Measurements from ENCODE around the gene RABGAP1. TPM values are rescaled to one million over a fixed set of nuclear protein-coding genes. Genes with fewer than 3 reads are reported as not detected.

Gene RABGAP1
- total and polyA plus RNA-seq, 5 donors from 2014 or later = 19.2 to 50.7 (median 27.7) TPM

DNA sequence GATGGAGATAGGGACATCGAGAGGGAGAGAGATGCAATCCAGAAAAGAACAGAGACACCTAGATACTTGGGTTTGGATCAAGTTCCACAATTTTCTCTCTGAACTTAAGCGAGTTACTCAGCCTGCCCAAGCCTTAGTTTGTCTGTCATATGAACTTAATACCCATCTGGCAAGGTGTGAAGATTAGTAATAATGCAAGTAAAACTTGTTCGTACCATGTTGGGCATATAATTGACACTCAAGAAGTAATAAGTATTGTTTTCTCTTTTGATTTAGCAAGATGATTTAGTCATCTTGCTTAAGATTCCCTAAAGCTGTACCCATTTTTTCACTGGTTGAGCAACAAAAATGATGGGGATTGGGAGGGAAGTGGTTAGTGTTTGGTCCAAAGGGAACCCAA, 7.5 kb downstream of the RABGAP1 start:
- Histone ChIP-seq H3K27me3 (ENCODE audit: control insufficient read depth, insufficient read depth, low read length) (no peaks in the 10 kb centered on the region), H3K4me3 (ENCODE audit: low read depth, low read length) (peak overlapping the region; percentile 52), H3K9me3 (ENCODE audit: control insufficient read depth in 2 of 2, low read length in 2 of 2) (no peaks in the 10 kb centered on the region), H3K4me1 (ENCODE audit: control insufficient read depth, insufficient read depth, low read length, poor library complexity, severe bottlenecking) (peaks cover 6% of the 10 kb centered on the region), H3K27ac (ENCODE audit: insufficient read depth, low read length, poor library complexity, severe bottlenecking) (peak overlapping the region; percentile 62), H3K36me3 (ENCODE audit: control insufficient read depth, insufficient read depth, low read length) (no peaks in the 10 kb centered on the region)
- no peak for ATAC-seq (ENCODE audit: low read depth in 2 of 2)
- Mint-ChIP-seq H3K27ac (peak overlapping the region in 2 of 3 donors; percentile 57 to 67), H3K36me3 (peaks cover 16% of the 10 kb centered on the region), H3K4me1 (peaks cover 40 to 60% (median 50%) of the 10 kb centered on the region in 4 donors), H3K27me3 (no peaks in the 10 kb centered on the region), H3K9me3 (no peaks in the 10 kb centered on the region), H3K4me3 (peak overlapping the region; percentile 9 to 57 (median 14))
- peak in 1 of 3 donors; percentile 41 for DNase-seq

GRCh38 chr9:122949696-122950095, 8.9 kb downstream of the RABGAP1 start:
- Mint-ChIP-seq H3K27me3 (no peaks in the 10 kb centered on the region), H3K36me3 (peaks cover 16% of the 10 kb centered on the region), H3K4me1 (peaks cover 46 to 58% (median 51%) of the 10 kb centered on the region in 4 donors), H3K9me3 (no peaks in the 10 kb centered on the region), H3K4me3 (no peak overlapping the region), H3K27ac (no peak overlapping the region)
- H3K27ac ChIP-seq (ENCODE audit: insufficient read depth, low read length, poor library complexity, severe bottlenecking) = no peak overlapping the region
- no peak overlapping the region for H3K4me3 ChIP-seq (ENCODE audit: low read depth, low read length)
- H3K4me1 ChIP-seq (ENCODE audit: control insufficient read depth, insufficient read depth, low read length, poor library complexity, severe bottlenecking) = peaks cover 6% of the 10 kb centered on the region
- no peaks in the 10 kb centered on the region for H3K27me3 ChIP-seq (ENCODE audit: control insufficient read depth, insufficient read depth, low read length)
- no peaks in the 10 kb centered on the region for H3K36me3 ChIP-seq (ENCODE audit: control insufficient read depth, insufficient read depth, low read length)
- no peak for ATAC-seq (ENCODE audit: low read depth in 2 of 2)
- no peaks in the 10 kb centered on the region for H3K9me3 ChIP-seq (ENCODE audit: control insufficient read depth in 2 of 2, low read length in 2 of 2)
- no peak for DNase-seq

- H3K4me1 Mint-ChIP-seq = peaks cover 50 to 56% (median 52%) of the 10 kb centered on the region in 4 donors
- Histone ChIP-seq H3K9me3 (ENCODE audit: control insufficient read depth in 2 of 2, low read length in 2 of 2) (no peaks in the 10 kb centered on the region), H3K27ac (ENCODE audit: insufficient read depth, low read length, poor library complexity, severe bottlenecking) (no peak overlapping the region), H3K4me1 (ENCODE audit: control insufficient read depth, insufficient read depth, low read length, poor library complexity, severe bottlenecking) (peaks cover 6% of the 10 kb centered on the region), H3K36me3 (ENCODE audit: control insufficient read depth, insufficient read depth, low read length) (no peaks in the 10 kb centered on the region), H3K27me3 (ENCODE audit: control insufficient read depth, insufficient read depth, low read length) (no peaks in the 10 kb centered on the region), H3K4me3 (ENCODE audit: low read depth, low read length) (no peak overlapping the region)
- H3K27ac Mint-ChIP-seq = no peak overlapping the region
- DNase-seq (no peak), ATAC-seq (ENCODE audit: low read depth in 2 of 2) (no peak)
- H3K4me3 Mint-ChIP-seq = no peak overlapping the region
- H3K36me3 Mint-ChIP-seq = peaks cover 16% of the 10 kb centered on the region
- no peaks in the 10 kb centered on the region for H3K27me3 Mint-ChIP-seq
- H3K9me3 Mint-ChIP-seq = no peaks in the 10 kb centered on the region
Measured at GRCh38 chr9:122950263-122950662, 9.4 kb downstream of the RABGAP1 start.

GRCh38 chr9:122951056-122951455, 10.2 kb downstream of the RABGAP1 start:
- Histone ChIP-seq H3K27ac (ENCODE audit: insufficient read depth, low read length, poor library complexity, severe bottlenecking) (no peak overlapping the region), H3K36me3 (ENCODE audit: control insufficient read depth, insufficient read depth, low read length) (no peaks in the 10 kb centered on the region), H3K4me3 (ENCODE audit: low read depth, low read length) (no peak overlapping the region), H3K4me1 (ENCODE audit: control insufficient read depth, insufficient read depth, low read length, poor library complexity, severe bottlenecking) (peaks cover 6% of the 10 kb centered on the region), H3K27me3 (ENCODE audit: control insufficient read depth, insufficient read depth, low read length) (no peaks in the 10 kb centered on the region), H3K9me3 (ENCODE audit: control insufficient read depth in 2 of 2, low read length in 2 of 2) (no peaks in the 10 kb centered on the region)
- no peaks in the 10 kb centered on the region for H3K27me3 Mint-ChIP-seq
- no peak overlapping the region for H3K4me3 Mint-ChIP-seq
- H3K27ac Mint-ChIP-seq = no peak overlapping the region
- DNase-seq = no peak
- H3K9me3 Mint-ChIP-seq = no peaks in the 10 kb centered on the region
- peaks cover 8% of the 10 kb centered on the region for H3K36me3 Mint-ChIP-seq
- no peak for ATAC-seq (ENCODE audit: low read depth in 2 of 2)
- peaks cover 44 to 51% (median 47%) of the 10 kb centered on the region in 4 donors for H3K4me1 Mint-ChIP-seq

GRCh38 chr9:122954253-122954691, 13.5 kb downstream of the RABGAP1 start:
- Mint-ChIP-seq H3K4me3 (no peak overlapping the region), H3K9me3 (peaks cover 0 to 3% (median 0%) of the 10 kb centered on the region in 7 donors), H3K4me1 (peaks cover 25 to 34% (median 31%) of the 10 kb centered on the region in 4 donors), H3K27me3 (no peaks in the 10 kb centered on the region), H3K27ac (no peak overlapping the region), H3K36me3 (peaks cover 12% of the 10 kb centered on the region)
- ATAC-seq (ENCODE audit: low read depth in 2 of 2) = no peak
- DNase-seq = no peak
- H3K4me3 ChIP-seq (ENCODE audit: low read depth, low read length) = no peak overlapping the region
- no peak overlapping the region for H3K27ac ChIP-seq (ENCODE audit: insufficient read depth, low read length, poor library complexity, severe bottlenecking)
- peaks cover 5% of the 10 kb centered on the region for H3K36me3 ChIP-seq (ENCODE audit: control insufficient read depth, insufficient read depth, low read length)
- H3K9me3 ChIP-seq (ENCODE audit: control insufficient read depth in 2 of 2, low read length in 2 of 2) = no peaks in the 10 kb centered on the region
- H3K27me3 ChIP-seq (ENCODE audit: control insufficient read depth, insufficient read depth, low read length) = no peaks in the 10 kb centered on the region
- no peaks in the 10 kb centered on the region for H3K4me1 ChIP-seq (ENCODE audit: control insufficient read depth, insufficient read depth, low read length, poor library complexity, severe bottlenecking)

DNA sequence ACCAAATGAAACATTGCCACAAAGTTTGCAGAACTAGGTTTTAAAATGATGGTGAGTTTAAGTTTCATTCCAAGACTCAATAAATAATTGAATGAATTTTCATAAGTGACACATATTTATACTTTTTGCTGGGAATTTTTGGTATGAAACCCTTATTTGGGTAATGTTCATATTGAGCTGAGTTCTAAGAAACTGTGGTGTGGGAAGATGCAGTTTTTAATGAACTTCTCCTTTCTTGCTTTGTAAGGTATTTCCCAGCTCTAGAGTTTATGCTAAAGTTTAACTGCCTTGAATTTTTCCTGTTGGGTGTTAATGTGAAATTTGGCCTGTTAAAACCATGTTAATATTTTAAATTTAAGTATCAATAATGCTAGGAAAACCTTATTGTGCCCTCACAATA, 15.1 kb downstream of the RABGAP1 start:
- Mint-ChIP-seq H3K4me3 (no peak overlapping the region), H3K9me3 (peaks cover 0 to 7% (median 0%) of the 10 kb centered on the region in 7 donors), H3K27ac (no peak overlapping the region), H3K27me3 (no peaks in the 10 kb centered on the region), H3K4me1 (peaks cover 15 to 26% (median 18%) of the 10 kb centered on the region in 4 donors), H3K36me3 (peaks cover 22% of the 10 kb centered on the region)
- DNase-seq (no peak), ATAC-seq (ENCODE audit: low read depth in 2 of 2) (no peak)
- Histone ChIP-seq H3K27me3 (ENCODE audit: control insufficient read depth, insufficient read depth, low read length) (no peaks in the 10 kb centered on the region), H3K27ac (ENCODE audit: insufficient read depth, low read length, poor library complexity, severe bottlenecking) (no peak overlapping the region), H3K36me3 (ENCODE audit: control insufficient read depth, insufficient read depth, low read length) (peaks cover 20% of the 10 kb centered on the region), H3K9me3 (ENCODE audit: control insufficient read depth in 2 of 2, low read length in 2 of 2) (no peaks in the 10 kb centered on the region), H3K4me3 (ENCODE audit: low read depth, low read length) (no peak overlapping the region), H3K4me1 (ENCODE audit: control insufficient read depth, insufficient read depth, low read length, poor library complexity, severe bottlenecking) (no peaks in the 10 kb centered on the region)

DNA sequence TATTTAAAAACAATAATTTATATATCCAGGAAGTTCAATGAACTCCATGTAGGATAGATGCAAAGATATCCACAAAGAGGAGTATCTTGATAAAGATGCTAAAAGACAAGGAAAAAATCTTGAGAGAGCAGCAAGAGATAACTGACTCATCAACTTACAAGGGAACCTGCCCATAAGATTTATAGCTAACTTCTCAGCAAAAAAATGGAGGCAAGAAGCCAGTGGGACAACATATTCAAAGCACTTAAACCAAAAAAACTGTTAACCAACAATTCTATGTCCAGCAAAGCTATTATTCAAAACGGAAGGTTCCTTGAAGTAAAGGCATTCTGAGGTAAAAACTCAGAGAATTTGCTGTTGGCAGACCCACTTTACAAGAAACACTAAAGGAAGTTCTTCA, 20.3 kb downstream of the RABGAP1 start:
- H3K36me3 ChIP-seq (ENCODE audit: control insufficient read depth, insufficient read depth, low read length) = peaks cover 23% of the 10 kb centered on the region
- DNase-seq = no peak
- peaks cover 0 to 20% (median 9%) of the 10 kb centered on the region in 4 donors for H3K4me1 Mint-ChIP-seq

GRCh38 chr9:122975196-122975595, 34.4 kb downstream of the RABGAP1 start:
- Histone ChIP-seq H3K27ac (ENCODE audit: insufficient read depth, low read length, poor library complexity, severe bottlenecking) (no peak overlapping the region), H3K4me3 (ENCODE audit: low read depth, low read length) (no peak overlapping the region), H3K4me1 (ENCODE audit: control insufficient read depth, insufficient read depth, low read length, poor library complexity, severe bottlenecking) (no peaks in the 10 kb centered on the region), H3K9me3 (ENCODE audit: control insufficient read depth in 2 of 2, low read length in 2 of 2) (no peaks in the 10 kb centered on the region), H3K36me3 (ENCODE audit: control insufficient read depth, insufficient read depth, low read length) (peaks cover 15% of the 10 kb centered on the region), H3K27me3 (ENCODE audit: control insufficient read depth, insufficient read depth, low read length) (no peaks in the 10 kb centered on the region)
- no peaks in the 10 kb centered on the region for H3K27me3 Mint-ChIP-seq
- H3K4me1 Mint-ChIP-seq = peaks cover 0 to 19% (median 7%) of the 10 kb centered on the region in 4 donors
- peaks cover 18% of the 10 kb centered on the region for H3K36me3 Mint-ChIP-seq
- no peak for ATAC-seq (ENCODE audit: low read depth in 2 of 2)
- H3K27ac Mint-ChIP-seq = no peak overlapping the region
- no peak for DNase-seq
- H3K9me3 Mint-ChIP-seq = peaks cover 0 to 1% (median 0%) of the 10 kb centered on the region in 7 donors
- H3K4me3 Mint-ChIP-seq = no peak overlapping the region

More for the DNA sequence above, 20.3 kb downstream of the RABGAP1 start:
- no peak overlapping the region for H3K27ac Mint-ChIP-seq
- Histone ChIP-seq H3K9me3 (ENCODE audit: control insufficient read depth in 2 of 2, low read length in 2 of 2) (no peaks in the 10 kb centered on the region), H3K27me3 (ENCODE audit: control insufficient read depth, insufficient read depth, low read length) (no peaks in the 10 kb centered on the region), H3K4me3 (ENCODE audit: low read depth, low read length) (no peak overlapping the region), H3K4me1 (ENCODE audit: control insufficient read depth, insufficient read depth, low read length, poor library complexity, severe bottlenecking) (no peaks in the 10 kb centered on the region), H3K27ac (ENCODE audit: insufficient read depth, low read length, poor library complexity, severe bottlenecking) (no peak overlapping the region)
- H3K36me3 Mint-ChIP-seq = peaks cover 42% of the 10 kb centered on the region
- H3K4me3 Mint-ChIP-seq = no peak overlapping the region
- no peaks in the 10 kb centered on the region for H3K27me3 Mint-ChIP-seq
- H3K9me3 Mint-ChIP-seq = peaks cover 0 to 7% (median 2%) of the 10 kb centered on the region in 7 donors
- ATAC-seq (ENCODE audit: low read depth in 2 of 2) = no peak

Measured in CD4-positive, CD25-positive, alpha-beta regulatory T cell (primary cell).